Brain microvascular endothelial cell (primary cell): ENCODE results near the gene APBA1.

Source experiments
- DNase-seq: peaks from one replicate; pipeline ENCODE4 v3.0.0-alpha.2; 2020
- H3K27ac ChIP-seq: fragments of 250-450 bp; sonication (Bioruptor Pico); 2 replicates; pipeline ENCODE4 v1.5.1; 2020; ENCODE audit warnings: mild to moderate bottlenecking, moderate library complexity
- H3K27me3 ChIP-seq: fragments of 250-450 bp; sonication (Bioruptor Pico); replicated peaks from 2 replicates; pipeline ENCODE4 v1.5.1; 2020; ENCODE audit warnings: mild to moderate bottlenecking
- H3K36me3 ChIP-seq: fragments of 250-450 bp; sonication (Bioruptor Pico); replicated peaks from 2 replicates; pipeline ENCODE4 v1.5.1; 2020; ENCODE audit warnings: mild to moderate bottlenecking
- H3K4me3 ChIP-seq: 2 replicates; pipeline ENCODE4 v1.5.1; 2011; ENCODE audit warnings: low read depth, mild to moderate bottlenecking, control low read depth, low read length, moderate library complexity
- in situ Hi-C: cut with HindIII; loops from 2 replicates; pipeline ENCODE4 v1.10.0; 2017; ENCODE audit warnings: low sequenced_read_pairs, low pct_ligation_motif_present
- TF ChIP-seq, protein P1 (sequence below): IDR thresholded peaks from 2 replicates; pipeline ENCODE4 v1.5.1; 2011; ENCODE audit warnings: low read depth, mild to moderate bottlenecking, moderate library complexity, low read length, control low read depth, inconsistent platforms; ENCODE audit errors: missing control alignments

APBA1 gene

DNA sequence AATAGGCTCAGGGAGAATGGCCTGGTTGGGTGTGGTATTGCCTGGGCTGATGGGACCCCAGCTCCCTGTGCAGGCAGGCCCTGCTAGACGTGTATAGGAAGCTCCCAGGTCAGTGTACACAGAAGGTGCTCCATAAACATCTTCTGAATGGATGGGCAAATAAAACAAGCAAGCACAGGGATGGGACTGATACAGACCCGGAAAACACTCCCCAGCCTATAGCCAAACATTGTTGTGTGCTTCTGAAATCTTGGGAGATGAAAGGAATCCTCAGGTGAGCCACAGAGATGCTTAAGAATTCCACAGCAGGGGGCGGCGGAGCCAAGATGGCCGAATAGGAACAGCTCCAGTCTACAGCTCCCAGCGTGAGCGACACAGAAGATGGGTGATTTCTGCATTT lies 195.4 kb downstream of the APBA1 start:
- no peak for DNase-seq
- TF ChIP-seq, protein P1, sequence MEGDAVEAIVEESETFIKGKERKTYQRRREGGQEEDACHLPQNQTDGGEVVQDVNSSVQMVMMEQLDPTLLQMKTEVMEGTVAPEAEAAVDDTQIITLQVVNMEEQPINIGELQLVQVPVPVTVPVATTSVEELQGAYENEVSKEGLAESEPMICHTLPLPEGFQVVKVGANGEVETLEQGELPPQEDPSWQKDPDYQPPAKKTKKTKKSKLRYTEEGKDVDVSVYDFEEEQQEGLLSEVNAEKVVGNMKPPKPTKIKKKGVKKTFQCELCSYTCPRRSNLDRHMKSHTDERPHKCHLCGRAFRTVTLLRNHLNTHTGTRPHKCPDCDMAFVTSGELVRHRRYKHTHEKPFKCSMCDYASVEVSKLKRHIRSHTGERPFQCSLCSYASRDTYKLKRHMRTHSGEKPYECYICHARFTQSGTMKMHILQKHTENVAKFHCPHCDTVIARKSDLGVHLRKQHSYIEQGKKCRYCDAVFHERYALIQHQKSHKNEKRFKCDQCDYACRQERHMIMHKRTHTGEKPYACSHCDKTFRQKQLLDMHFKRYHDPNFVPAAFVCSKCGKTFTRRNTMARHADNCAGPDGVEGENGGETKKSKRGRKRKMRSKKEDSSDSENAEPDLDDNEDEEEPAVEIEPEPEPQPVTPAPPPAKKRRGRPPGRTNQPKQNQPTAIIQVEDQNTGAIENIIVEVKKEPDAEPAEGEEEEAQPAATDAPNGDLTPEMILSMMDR: no peak
- Histone ChIP-seq H3K36me3 (no peaks in the 10 kb centered on the region), H3K27me3 (no peaks in the 10 kb centered on the region), H3K4me3 (no peak overlapping the region), H3K27ac (no peak overlapping the region)
- in situ Hi-C loops: no loop called here

DNA sequence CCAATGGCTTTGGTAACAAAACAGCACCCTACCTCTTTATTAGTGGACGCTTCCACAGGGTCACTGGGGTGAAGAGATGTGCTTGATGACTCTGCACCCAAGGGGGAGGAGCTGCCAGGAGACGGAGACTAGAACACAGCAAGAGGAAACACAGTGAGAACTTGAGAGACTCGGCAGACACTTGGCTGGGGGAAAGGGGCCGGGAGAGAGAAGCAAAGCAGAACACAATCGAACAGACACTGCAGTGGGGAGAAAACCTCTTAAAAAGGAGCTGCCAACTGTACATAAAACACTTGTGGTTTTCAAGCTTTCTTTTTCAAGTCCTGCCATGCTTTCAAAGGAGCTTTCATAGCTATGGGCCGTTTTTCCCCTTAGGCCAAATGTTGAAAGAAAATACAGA lies 196.2 kb downstream of the APBA1 start:
- Histone ChIP-seq H3K27me3 (no peaks in the 10 kb centered on the region), H3K36me3 (no peaks in the 10 kb centered on the region), H3K4me3 (no peak overlapping the region), H3K27ac (no peak overlapping the region)
- in situ Hi-C loops: no loop called here
- no peak for DNase-seq
- TF ChIP-seq, protein P1: no peak

DNA sequence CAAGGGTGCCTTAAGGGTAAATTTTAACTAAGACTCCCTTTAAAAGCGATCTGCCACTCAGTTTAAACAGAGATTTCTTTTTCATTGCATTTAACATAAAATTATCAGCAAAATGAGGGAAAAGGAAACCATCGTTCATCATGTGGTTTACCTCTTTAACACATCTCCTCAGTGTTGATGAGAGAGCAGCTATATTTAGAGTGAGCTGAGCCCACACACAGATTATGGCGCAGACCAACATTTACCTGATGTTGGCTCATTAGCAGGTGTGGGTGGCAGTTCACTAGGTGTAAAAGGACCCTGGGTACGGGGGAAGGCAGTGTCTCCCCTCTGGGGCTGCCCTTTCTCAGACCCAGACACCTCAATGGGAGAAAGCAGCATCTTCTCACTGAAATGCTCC lies 197.3 kb downstream of the APBA1 start:
- no peak overlapping the region for H3K27ac ChIP-seq
- TF ChIP-seq, protein P1: no peak
- DNase-seq: no peak
- H3K27me3 ChIP-seq: no peaks in the 10 kb centered on the region
- in situ Hi-C loops: no loop called here
- no peaks in the 10 kb centered on the region for H3K36me3 ChIP-seq
- no peak overlapping the region for H3K4me3 ChIP-seq

DNA sequence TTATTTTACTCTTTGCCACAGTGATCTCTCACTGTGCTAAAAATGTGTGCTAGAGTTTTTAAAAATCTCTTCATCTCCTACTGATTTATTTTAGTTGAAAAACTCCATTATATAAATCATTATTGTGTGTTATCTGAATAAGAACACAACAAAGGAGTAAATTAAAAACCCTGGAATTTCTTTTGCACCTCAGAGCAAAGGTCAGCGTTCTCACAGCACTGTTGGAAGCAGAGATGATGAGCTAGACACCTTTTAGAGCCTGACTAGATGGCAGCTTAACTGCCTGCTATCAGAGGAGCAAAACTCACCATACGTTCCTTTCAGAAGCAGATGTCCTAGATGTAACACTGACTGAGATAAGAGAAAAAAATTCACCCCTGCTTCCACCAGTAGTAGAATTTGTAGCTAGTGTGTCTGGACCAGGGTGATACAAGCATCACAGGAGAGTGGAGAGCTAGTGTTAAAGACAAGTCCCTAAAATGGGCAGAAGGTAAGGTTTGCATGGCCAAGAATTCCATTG lies 200.0 kb downstream of the APBA1 start:
- in situ Hi-C loops: no loop called here
- no peak for DNase-seq
- H3K27me3 ChIP-seq: no peaks in the 10 kb centered on the region
- H3K36me3 ChIP-seq: no peaks in the 10 kb centered on the region
- TF ChIP-seq, protein P1: no peak
- no peak overlapping the region for H3K4me3 ChIP-seq
- H3K27ac ChIP-seq: no peak overlapping the region

DNA sequence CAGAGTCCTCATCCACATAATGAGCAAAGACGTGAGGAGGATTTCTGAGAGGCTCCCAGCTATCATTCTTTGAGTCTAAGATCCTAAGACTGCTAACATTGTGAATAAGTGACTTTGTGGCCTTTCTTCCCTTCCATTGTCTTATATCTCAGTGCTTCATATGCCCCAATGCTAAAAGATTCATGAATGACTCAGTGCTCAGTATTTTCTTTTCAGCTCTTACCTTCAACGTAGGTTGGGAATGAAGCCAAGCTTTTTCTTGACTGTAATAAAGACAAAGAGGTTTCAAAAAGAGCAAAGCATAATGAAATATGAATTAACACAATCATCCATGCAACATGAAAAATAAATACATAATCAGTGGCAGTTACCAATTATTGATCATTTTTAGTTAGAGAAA lies 200.7 kb downstream of the APBA1 start:
- TF ChIP-seq, protein P1: no peak
- Histone ChIP-seq H3K27me3 (no peaks in the 10 kb centered on the region), H3K27ac (no peak overlapping the region), H3K36me3 (no peaks in the 10 kb centered on the region), H3K4me3 (no peak overlapping the region)
- DNase-seq: no peak
- in situ Hi-C loops: no loop called here
